Right hindlimb (tissue), 1 donor: ENCODE data around the gene CCDC78.

Experiments used
- DNase-seq: peaks from one replicate; pipeline ENCODE4 v3.0.0-alpha.2; 2018

The CCDC78 gene

GRCh38 chr16:709566-710499, 16.4 kb downstream of the CCDC78 start:
- peak; percentile 80 for DNase-seq

GRCh38 chr16:708959-709358, 17.3 kb downstream of the CCDC78 start:
- DNase-seq: no peak

DNA sequence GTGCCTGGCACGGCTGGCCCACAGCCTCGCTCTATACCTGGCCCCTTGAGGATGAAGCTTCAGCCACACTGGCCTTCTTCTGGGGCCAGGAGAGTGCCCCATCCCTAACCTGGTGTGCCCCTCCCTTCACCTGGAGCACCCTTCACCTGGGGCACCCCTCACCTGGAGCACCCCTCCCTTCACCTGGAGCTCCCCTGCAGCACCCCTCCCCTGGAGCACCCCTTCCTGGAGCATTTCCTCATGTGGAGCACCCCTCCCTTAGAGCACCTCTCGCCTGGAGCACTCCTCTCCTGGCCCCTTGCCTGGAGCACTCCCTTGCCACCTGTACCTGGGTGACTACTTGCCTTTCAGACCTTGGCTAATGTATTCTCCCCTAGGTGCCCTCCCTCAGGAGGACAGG, 18.2 kb downstream of the CCDC78 start:
- DNase-seq: no peak

DNA sequence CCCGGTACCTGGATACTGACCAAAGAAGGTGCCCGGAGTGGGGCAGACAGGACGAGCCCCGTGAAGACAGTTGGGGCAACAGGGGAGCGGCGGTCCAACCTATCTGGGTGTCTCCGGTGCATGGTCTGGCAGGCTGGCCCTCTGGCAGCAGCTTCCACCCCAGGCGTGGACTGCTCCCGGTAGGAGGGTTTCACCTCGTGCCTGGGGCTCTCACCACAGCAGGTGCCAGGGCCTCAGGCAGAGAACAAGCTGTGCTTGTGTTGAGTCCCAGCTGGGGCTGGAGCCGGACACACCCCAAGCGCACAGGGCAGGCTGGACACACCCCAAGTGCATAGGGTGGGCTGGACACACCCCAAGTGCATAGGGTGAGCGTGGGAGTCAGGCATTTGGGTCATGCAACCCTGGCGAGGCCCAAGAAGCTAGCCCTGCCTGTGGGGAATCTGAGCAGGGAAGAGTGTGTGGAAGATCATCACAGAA, 19.1 kb downstream of the CCDC78 start:
- DNase-seq: no peak

GRCh38 chr16:706189-707061, 19.8 kb downstream of the CCDC78 start:
- no peak for DNase-seq

DNA sequence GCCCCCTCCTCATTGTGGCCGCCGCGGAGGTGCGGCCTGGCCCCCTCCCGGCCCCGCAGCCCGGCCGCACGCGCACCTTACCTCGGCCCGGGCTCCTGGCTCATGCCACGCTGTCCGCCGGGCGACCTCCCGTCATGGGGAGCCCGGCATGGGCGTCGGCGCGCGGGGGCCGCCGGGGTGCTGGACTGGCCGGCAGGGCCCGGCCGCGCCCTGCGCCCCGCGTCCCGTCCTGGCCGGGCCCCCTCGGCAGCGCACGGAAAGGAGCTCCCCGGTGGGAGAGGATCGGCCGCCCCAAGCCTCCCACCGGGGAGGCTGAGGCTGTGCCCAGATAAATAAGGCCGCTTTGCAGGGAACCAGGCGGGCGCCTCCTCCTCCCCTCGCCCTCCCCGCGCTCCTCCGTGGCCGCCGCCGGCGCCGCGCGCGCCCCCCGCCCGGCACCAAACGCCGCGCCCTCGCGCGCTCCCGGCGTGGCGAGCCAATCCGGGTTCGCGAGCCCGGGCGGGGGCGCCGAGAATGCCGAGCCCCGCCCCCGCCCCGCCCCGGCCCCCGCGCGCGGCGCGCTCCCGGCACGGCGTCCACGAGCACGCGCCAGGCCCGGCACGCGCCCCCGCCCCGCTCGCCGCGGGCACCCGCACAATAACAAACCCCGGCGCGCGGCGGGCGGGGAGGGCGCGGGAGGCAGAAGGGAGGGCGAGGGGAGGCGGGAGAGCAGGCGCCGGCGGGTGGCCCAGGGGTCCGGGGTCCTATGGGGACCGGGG, 20.6 kb downstream of the CCDC78 start, which contains the start of gene FBXL16:
Gene FBXL16 (minus strand): TSS at position 371 of the 758 bp plus-strand sequence. CDS start 8,396 bp downstream, outside the sequence.
- no peak for DNase-seq

GRCh38 chr16:704552-705380, 21.5 kb downstream of the CCDC78 start:
- no peak for DNase-seq

DNA sequence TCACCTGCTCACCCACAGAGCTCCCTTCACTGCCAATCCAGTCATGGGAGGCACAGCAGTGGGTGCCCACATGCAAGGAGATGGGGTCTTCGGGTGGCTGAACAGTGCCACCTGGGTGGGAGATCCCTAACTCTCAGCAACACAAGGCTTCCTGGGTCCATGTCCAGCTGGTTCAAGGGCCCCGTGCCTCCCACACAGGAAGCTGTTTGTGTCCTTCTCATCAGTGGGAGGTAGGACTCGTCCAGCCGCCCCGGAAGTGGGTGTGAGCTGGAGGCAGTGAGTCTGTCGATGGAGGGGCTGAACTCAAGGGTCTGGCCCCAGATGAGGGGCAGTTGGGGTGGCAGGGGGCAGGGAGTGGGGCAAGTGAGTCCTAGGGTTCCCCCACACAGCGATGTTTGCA, 22.2 kb downstream of the CCDC78 start:
- DNase-seq: no peak

- no peak for DNase-seq
Measured at GRCh38 chr16:703406-703805, 22.8 kb downstream of the CCDC78 start.

- DNase-seq: no peak
Measured at GRCh38 chr16:702341-702740, 23.9 kb downstream of the CCDC78 start.

DNA sequence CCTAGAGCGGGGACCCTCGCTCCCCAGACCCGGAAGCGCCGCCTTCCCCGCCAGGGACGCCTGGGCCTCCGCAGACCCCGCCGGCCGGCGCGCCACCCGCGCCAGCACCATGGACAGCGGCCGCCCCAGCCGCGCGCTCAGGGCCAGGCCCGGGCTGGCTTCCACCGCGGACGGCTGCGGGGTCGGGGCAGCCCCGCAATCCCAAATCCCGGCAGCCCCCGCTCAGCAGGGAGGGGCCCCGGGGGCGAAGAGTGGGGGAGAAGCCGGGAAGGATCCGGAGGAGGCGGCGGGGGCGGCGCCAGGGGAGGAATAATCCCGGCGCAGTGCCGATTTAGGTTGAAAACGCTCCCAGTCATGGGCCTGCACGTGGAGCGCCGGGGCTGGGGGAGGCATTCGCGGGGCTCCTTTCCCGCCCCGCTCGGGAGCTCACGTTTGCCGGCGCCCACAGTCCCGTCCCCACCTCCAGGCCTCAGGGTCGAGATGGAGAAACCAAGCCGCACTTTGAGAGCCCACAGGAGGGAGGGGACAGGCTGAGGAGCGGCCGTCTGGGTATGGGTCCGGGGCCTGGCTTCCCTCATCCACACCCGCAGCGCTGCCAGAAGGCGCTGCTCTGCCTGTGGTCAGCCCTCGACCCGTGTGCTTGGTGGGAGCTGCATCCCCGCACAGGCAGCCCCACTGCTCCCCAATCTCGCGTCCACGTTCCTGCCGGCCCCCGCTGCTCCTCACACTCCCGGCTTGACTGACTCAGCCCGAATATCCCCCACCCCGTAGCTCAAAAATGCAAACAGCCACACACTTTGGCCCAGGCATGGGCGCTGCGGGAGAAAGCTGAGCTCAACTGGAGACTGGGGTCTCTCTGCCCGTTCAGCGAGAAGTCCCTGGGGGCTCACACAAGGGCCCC, 25.3 kb downstream of the CCDC78 start:
- DNase-seq: no peak

- no peak for DNase-seq
Measured at GRCh38 chr16:698911-699671, 27.2 kb downstream of the CCDC78 start.

GRCh38 chr16:695355-696089, 30.7 kb downstream of the CCDC78 start:
- no peak for DNase-seq

- DNase-seq: no peak
Measured at GRCh38 chr16:694863-695354, 31.3 kb downstream of the CCDC78 start.

DNA sequence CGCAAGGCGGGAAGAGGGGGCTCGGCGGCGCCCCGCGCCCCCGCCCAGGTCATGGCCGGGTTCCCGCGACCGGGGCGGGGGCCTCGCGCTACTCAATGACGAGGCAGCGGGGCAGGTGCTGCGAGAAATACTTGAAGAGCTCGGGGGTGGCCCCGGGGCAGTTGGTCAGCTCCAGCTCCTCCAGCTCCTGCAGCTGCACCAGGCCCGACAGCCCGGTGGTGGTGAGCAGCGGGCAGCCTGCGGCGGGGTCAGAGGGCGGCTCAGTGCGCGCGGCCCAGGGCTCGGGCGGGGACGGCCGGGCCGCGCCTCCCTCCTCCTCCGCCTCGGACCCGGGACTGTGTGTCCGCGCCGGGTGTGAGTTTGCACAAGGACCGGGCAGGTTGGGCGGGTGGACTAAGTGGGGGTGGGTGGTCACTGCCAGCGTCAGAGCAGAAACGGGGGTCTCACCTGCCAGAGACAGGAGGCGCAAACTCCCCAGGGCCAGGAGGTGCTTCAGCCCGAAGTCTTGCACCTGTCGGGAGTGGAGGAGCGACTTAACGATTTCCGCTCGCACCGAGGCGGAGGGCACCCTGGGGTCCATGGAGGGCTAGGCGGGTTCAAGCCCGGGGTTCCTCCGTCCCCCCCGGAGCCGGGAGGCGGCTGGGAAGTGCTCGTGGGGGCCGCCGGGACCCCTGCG, 31.9 kb downstream of the CCDC78 start:
- no peak for DNase-seq

GRCh38 chr16:693766-694165, 32.5 kb downstream of the CCDC78 start:
- no peak for DNase-seq

DNA sequence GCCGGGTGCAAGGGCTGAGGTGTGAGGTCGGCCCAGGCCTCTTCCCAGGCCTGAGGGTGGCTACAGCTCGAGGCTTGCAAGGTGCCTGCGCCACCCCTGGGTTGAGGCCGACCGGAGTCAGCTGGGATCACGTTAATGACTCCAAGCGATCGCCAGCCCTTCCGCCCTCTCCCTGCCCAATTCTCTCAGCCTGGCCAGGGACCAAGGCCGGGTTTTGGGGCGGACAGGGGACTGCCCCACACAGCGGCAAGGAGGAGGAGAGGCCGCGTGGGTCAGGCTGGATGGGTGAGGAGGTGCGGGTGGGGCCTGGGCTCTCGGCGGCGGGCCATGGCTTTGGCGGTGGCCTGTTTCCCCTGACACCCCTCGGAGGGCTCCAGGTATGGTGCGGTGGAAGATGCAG, 32.9 kb downstream of the CCDC78 start:
- no peak for DNase-seq

GRCh38 chr16:692356-693108, 33.7 kb downstream of the CCDC78 start:
- DNase-seq: no peak
